ENCODE data around the gene ABCC6. TPM values are rescaled to one million over a fixed set of nuclear protein-coding genes. Genes with fewer than 3 reads are reported as not detected.

Gene ABCC6
- total RNA-seq, 1 experiment from 2014 or later: 1.1 TPM

GRCh38 chr16:16111639-16112038 lies 111.7 kb downstream of the ABCC6 start:
- no peak overlapping the region for H2BK15ac ChIP-seq (ENCODE audit: low read depth, low read length)
- H2BK12ac ChIP-seq (ENCODE audit: insufficient read length, low read depth, low read length): no peak overlapping the region
- H4K5ac ChIP-seq (ENCODE audit: insufficient read length, low read depth, low read length): no peak overlapping the region
- no peak overlapping the region for H2AFZ ChIP-seq (ENCODE audit: low read length)
- H3K18ac ChIP-seq (ENCODE audit: insufficient read length, low read depth, low read length): no peak overlapping the region
- WGBS (ENCODE audit: extremely low coverage, insufficient read length, low lambda C conversion rate): no CpG with 5 or more reads among the region's 4 CpGs
- no peaks in the 10 kb centered on the region for H3K27me3 Mint-ChIP-seq (ENCODE audit: low read depth)
- H2BK5ac ChIP-seq (ENCODE audit: insufficient read length, low read length): no peak overlapping the region
- H3K4ac ChIP-seq (ENCODE audit: low read depth, low read length): no peak overlapping the region
- H3K23me2 ChIP-seq (ENCODE audit: insufficient read length, low read depth, low read length, poor library complexity, severe bottlenecking): no peaks in the 10 kb centered on the region
- no peak overlapping the region for H4K91ac ChIP-seq (ENCODE audit: insufficient read length, low read depth, low read length)
- no peak overlapping the region for H3K27ac ChIP-seq (ENCODE audit: insufficient read length, low read depth, low read length)
- no peak for DNase-seq
- H2AK5ac ChIP-seq (ENCODE audit: insufficient read length, low read length): no peak overlapping the region
- no peaks in the 10 kb centered on the region for H3K4me1 ChIP-seq (ENCODE audit: insufficient read depth, low read length)
- no peak overlapping the region for H3T11ph ChIP-seq (ENCODE audit: low read length)
- H4K8ac ChIP-seq (replicated peaks; ENCODE audit: insufficient read length, low read depth, low read length): no peak overlapping the region
- peaks cover 35 to 84% (median 74%) of the 10 kb centered on the region in 3 experiments for H3K36me3 Mint-ChIP-seq (ENCODE audit: insufficient read depth in 1 of 3, low read depth in 3 of 3)
- H3K4me3 Mint-ChIP-seq: no peak overlapping the region
- no peaks in the 10 kb centered on the region for H3K9me3 ChIP-seq (ENCODE audit: control insufficient read depth, low read depth, low read length)
- H3K14ac ChIP-seq (ENCODE audit: insufficient read depth, low read length): no peak overlapping the region
- peaks cover 6% of the 10 kb centered on the region in 2 experiments for H3K4me1 Mint-ChIP-seq
- H3K79me1 ChIP-seq (ENCODE audit: insufficient read depth, low read depth, low read length, poor library complexity, severe bottlenecking): no peaks in the 10 kb centered on the region
- no peak overlapping the region for H3K4me2 ChIP-seq (ENCODE audit: insufficient read depth, insufficient read length, low read length)
- H3K27me3 ChIP-seq (ENCODE audit: insufficient read depth, low read length): no peaks in the 10 kb centered on the region
- no peak overlapping the region for H3K9ac ChIP-seq (ENCODE audit: extremely low read depth, insufficient read length, low read length)
- no peak overlapping the region for H3K23ac ChIP-seq (ENCODE audit: insufficient read length, low read depth, low read length)
- no peaks in the 10 kb centered on the region for H3K9me3 Mint-ChIP-seq
- no peak overlapping the region for H3K56ac ChIP-seq (ENCODE audit: insufficient read length, low read depth, low read length)
- no peak overlapping the region for H3K27ac Mint-ChIP-seq
- H3K79me2 ChIP-seq (ENCODE audit: insufficient read depth, low read length): no peaks in the 10 kb centered on the region
- no peak overlapping the region for H2BK20ac ChIP-seq (ENCODE audit: low read depth, low read length, poor library complexity, severe bottlenecking)
- H2BK120ac ChIP-seq (ENCODE audit: low read depth, low read length, poor library complexity, severe bottlenecking): no peak overlapping the region
- H4K20me1 ChIP-seq (ENCODE audit: control insufficient read depth, insufficient read depth, insufficient read length): no peaks in the 10 kb centered on the region
- no peak for TF ChIP-seq CTCF (conservative IDR thresholded peaks at IDR 0.05)
